HEK293 (cell line): ENCODE measurements around the gene WDR47.
A peak's percentile ranks its signal among the peaks of the same experiment; 100 is the strongest.

Experiments
- BCL11A ChIP-seq: fragments of 450-650 bp; formaldehyde crosslinking; IDR thresholded peaks from 2 replicates; pipeline ENCODE4 v1.5.1; 2016; ENCODE audit warnings: low read depth, missing biosample characterization, missing genetic modification characterization
- KLF16 ChIP-seq: fragments of 450-650 bp; formaldehyde crosslinking; IDR thresholded peaks from 2 replicates; pipeline ENCODE4 v1.5.1; 2017; ENCODE audit warnings: missing biosample characterization, missing genetic modification characterization
- ZBTB48 ChIP-seq: fragments of 450-650 bp; formaldehyde crosslinking; IDR thresholded peaks from 2 replicates; pipeline ENCODE4 v1.5.1; 2016; ENCODE audit warnings: missing biosample characterization, missing genetic modification characterization
- ZNF138 ChIP-seq: fragments of 450-650 bp; formaldehyde crosslinking; IDR thresholded peaks from 2 replicates; pipeline ENCODE4 v1.5.1; 2016; ENCODE audit warnings: missing biosample characterization, missing genetic modification characterization, borderline replicate concordance
- ZNF16 ChIP-seq: fragments of 450-650 bp; formaldehyde crosslinking; IDR thresholded peaks from 2 replicates; pipeline ENCODE4 v1.5.1; 2016; ENCODE audit warnings: low read depth, missing biosample characterization, missing genetic modification characterization
- ZNF175 ChIP-seq: fragments of 450-650 bp; formaldehyde crosslinking; IDR thresholded peaks from 2 replicates; pipeline ENCODE4 v1.5.1; 2016; ENCODE audit warnings: missing biosample characterization, missing genetic modification characterization
- ZNF19 ChIP-seq: fragments of 450-650 bp; formaldehyde crosslinking; IDR thresholded peaks from 2 replicates; pipeline ENCODE4; 2016; ENCODE audit warnings: missing biosample characterization, missing genetic modification characterization, low read depth
- ZNF23 ChIP-seq: fragments of 450-650 bp; formaldehyde crosslinking; IDR thresholded peaks from 2 replicates; pipeline ENCODE4 v1.5.1; 2016; ENCODE audit warnings: missing biosample characterization, missing genetic modification characterization, borderline replicate concordance
- ZNF24 ChIP-seq: fragments of 450-650 bp; formaldehyde crosslinking; IDR thresholded peaks from 2 replicates; pipeline ENCODE4 v1.5.1; 2016; ENCODE audit warnings: missing biosample characterization, missing genetic modification characterization
- ZNF302 ChIP-seq: fragments of 450-650 bp; formaldehyde crosslinking; IDR thresholded peaks from 2 replicates; pipeline ENCODE4 v1.5.1; 2016; ENCODE audit warnings: missing biosample characterization, missing genetic modification characterization, low read depth
- ZNF335 ChIP-seq: fragments of 450-650 bp; formaldehyde crosslinking; conservative IDR thresholded peaks from 2 replicates; pipeline ENCODE4 v1.5.1; 2016; ENCODE audit warnings: missing biosample characterization, missing genetic modification characterization
- ZNF341 ChIP-seq: fragments of 450-650 bp; formaldehyde crosslinking; IDR thresholded peaks from 2 replicates; pipeline ENCODE4; 2016; ENCODE audit warnings: low read depth, missing biosample characterization, missing genetic modification characterization
- ZNF670 ChIP-seq: fragments of 450-650 bp; formaldehyde crosslinking; IDR thresholded peaks from 2 replicates; pipeline ENCODE4 v1.5.1; 2016; ENCODE audit warnings: missing biosample characterization, missing genetic modification characterization, low read depth
- ZNF843 ChIP-seq: fragments of 450-650 bp; formaldehyde crosslinking; IDR thresholded peaks from 2 replicates; pipeline ENCODE4 v1.5.1; 2016; ENCODE audit warnings: missing biosample characterization, missing genetic modification characterization
- ZSCAN16 ChIP-seq: fragments of 450-650 bp; formaldehyde crosslinking; IDR thresholded peaks from 2 replicates; pipeline ENCODE4 v1.5.1; 2016; ENCODE audit warnings: missing biosample characterization, missing genetic modification characterization
- TF ChIP-seq, protein P1 (sequence below): fragments of 450-650 bp; formaldehyde crosslinking; IDR thresholded peaks from 2 replicates; pipeline ENCODE4 v1.5.1; 2016; ENCODE audit warnings: missing biosample characterization, missing genetic modification characterization
- TF ChIP-seq, protein P2 (sequence below): fragments of 450-650 bp; formaldehyde crosslinking; IDR thresholded peaks from 2 replicates; pipeline ENCODE4 v1.5.1; 2016; ENCODE audit warnings: missing biosample characterization, missing genetic modification characterization
- TF ChIP-seq, protein P3 (sequence below): fragments of 450-650 bp; formaldehyde crosslinking; IDR thresholded peaks from 2 replicates; pipeline ENCODE4 v1.5.1; 2016; ENCODE audit warnings: missing biosample characterization, missing genetic modification characterization, low read depth
- TF ChIP-seq, protein P4 (sequence below): fragments of 450-650 bp; formaldehyde crosslinking; IDR thresholded peaks from 2 replicates; pipeline ENCODE4 v1.5.1; 2016; ENCODE audit warnings: missing biosample characterization, missing genetic modification characterization
- TF ChIP-seq, protein P5 (sequence below): fragments of 450-650 bp; formaldehyde crosslinking; conservative IDR thresholded peaks from 2 replicates; pipeline ENCODE4 v1.5.1; 2016; ENCODE audit warnings: low read depth, missing biosample characterization, missing genetic modification characterization
- TF ChIP-seq, protein P6 (sequence below): fragments of 450-650 bp; formaldehyde crosslinking; IDR thresholded peaks from 2 replicates; pipeline ENCODE4 v1.5.1; 2016; ENCODE audit warnings: missing biosample characterization, missing genetic modification characterization
- TF ChIP-seq, protein P7 (sequence below): fragments of 450-650 bp; formaldehyde crosslinking; IDR thresholded peaks from 2 replicates; pipeline ENCODE4 v1.5.1; 2017; ENCODE audit warnings: missing biosample characterization, missing genetic modification characterization

WDR47 gene

DNA sequence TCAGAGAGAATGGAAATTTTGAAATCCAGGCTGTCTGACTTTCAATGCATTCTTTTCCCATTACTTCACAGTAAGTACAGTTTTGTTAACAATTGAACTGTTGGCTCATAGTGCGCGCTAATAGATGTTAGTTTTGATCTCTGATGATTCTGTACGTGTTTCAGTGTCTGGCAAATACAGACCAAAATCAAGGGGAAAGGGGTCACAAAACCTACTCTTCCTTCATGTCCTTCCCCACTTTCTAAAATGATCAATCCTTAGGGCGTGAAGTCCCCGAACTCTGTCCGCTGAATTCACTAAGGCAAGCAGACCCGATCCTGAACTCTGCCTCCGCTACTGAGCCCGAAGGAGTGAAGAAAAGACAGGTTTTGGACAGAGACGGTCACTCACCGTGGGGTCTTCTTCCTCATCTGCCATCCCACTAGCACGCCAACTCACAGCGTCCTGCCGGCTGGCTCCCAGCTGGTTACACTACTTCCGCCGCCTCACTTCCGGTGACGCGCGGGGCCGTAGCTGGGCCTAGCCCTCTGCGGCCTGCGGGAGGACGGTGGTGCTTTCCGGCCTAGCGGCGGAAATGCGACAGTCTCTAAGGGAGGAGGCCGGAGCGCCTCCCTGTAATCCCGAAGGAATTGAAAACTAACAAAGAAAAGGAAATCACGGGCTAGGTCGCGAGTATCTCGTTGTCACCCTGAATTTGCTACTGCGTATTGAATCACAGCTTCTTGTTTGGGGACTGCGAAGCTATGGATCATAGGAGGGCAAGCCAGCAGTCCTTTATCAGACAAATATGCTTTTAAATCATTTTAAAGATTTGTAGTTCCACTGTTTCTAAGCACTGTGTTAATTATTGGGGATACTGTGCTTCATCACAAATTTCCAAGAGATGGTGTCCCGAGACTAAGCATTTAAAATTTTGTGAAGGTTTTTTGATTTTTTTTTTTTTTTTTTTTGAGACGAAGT lies 33.9 kb upstream of the WDR47 start, which contains the start of gene TAF13 (continued):
- TF ChIP-seq, protein P1, sequence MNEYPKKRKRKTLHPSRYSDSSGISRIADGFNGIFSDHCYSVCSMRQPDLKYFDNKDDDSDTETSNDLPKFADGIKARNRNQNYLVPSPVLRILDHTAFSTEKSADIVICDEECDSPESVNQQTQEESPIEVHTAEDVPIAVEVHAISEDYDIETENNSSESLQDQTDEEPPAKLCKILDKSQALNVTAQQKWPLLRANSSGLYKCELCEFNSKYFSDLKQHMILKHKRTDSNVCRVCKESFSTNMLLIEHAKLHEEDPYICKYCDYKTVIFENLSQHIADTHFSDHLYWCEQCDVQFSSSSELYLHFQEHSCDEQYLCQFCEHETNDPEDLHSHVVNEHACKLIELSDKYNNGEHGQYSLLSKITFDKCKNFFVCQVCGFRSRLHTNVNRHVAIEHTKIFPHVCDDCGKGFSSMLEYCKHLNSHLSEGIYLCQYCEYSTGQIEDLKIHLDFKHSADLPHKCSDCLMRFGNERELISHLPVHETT (tag by site-specific recombination): peak; percentile 31; the same call in 1 of the 2 replicates
- TF ChIP-seq KLF16 (tag by site-specific recombination) (peak; percentile 53; the same call in 1 of the 2 replicates), ZNF23 (no peak), ZNF16 (tag by site-specific recombination) (no peak), ZNF335 (tag by site-specific recombination) (peak; percentile 74), ZNF175 (no peak), ZNF302 (tag by site-specific recombination) (no peak), ZBTB48 (tag by site-specific recombination) (no peak), ZNF24 (tag by site-specific recombination) (peak; percentile 75), BCL11A (tag by site-specific recombination) (no peak), ZNF670 (tag by site-specific recombination) (no peak), ZNF138 (no peak), ZNF19 (tag by site-specific recombination) (no peak), ZNF843 (tag by site-specific recombination) (no peak), ZSCAN16 (tag by site-specific recombination) (no peak), ZNF341 (tag by site-specific recombination) (no peak)
- TF ChIP-seq, protein P2, sequence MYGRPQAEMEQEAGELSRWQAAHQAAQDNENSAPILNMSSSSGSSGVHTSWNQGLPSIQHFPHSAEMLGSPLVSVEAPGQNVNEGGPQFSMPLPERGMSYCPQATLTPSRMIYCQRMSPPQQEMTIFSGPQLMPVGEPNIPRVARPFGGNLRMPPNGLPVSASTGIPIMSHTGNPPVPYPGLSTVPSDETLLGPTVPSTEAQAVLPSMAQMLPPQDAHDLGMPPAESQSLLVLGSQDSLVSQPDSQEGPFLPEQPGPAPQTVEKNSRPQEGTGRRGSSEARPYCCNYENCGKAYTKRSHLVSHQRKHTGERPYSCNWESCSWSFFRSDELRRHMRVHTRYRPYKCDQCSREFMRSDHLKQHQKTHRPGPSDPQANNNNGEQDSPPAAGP (tag by site-specific recombination): no peak
- TF ChIP-seq, protein P3, sequence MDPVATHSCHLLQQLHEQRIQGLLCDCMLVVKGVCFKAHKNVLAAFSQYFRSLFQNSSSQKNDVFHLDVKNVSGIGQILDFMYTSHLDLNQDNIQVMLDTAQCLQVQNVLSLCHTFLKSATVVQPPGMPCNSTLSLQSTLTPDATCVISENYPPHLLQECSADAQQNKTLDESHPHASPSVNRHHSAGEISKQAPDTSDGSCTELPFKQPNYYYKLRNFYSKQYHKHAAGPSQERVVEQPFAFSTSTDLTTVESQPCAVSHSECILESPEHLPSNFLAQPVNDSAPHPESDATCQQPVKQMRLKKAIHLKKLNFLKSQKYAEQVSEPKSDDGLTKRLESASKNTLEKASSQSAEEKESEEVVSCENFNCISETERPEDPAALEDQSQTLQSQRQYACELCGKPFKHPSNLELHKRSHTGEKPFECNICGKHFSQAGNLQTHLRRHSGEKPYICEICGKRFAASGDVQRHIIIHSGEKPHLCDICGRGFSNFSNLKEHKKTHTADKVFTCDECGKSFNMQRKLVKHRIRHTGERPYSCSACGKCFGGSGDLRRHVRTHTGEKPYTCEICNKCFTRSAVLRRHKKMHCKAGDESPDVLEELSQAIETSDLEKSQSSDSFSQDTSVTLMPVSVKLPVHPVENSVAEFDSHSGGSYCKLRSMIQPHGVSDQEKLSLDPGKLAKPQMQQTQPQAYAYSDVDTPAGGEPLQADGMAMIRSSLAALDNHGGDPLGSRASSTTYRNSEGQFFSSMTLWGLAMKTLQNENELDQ (tag by site-specific recombination): no peak
- TF ChIP-seq, protein P4, sequence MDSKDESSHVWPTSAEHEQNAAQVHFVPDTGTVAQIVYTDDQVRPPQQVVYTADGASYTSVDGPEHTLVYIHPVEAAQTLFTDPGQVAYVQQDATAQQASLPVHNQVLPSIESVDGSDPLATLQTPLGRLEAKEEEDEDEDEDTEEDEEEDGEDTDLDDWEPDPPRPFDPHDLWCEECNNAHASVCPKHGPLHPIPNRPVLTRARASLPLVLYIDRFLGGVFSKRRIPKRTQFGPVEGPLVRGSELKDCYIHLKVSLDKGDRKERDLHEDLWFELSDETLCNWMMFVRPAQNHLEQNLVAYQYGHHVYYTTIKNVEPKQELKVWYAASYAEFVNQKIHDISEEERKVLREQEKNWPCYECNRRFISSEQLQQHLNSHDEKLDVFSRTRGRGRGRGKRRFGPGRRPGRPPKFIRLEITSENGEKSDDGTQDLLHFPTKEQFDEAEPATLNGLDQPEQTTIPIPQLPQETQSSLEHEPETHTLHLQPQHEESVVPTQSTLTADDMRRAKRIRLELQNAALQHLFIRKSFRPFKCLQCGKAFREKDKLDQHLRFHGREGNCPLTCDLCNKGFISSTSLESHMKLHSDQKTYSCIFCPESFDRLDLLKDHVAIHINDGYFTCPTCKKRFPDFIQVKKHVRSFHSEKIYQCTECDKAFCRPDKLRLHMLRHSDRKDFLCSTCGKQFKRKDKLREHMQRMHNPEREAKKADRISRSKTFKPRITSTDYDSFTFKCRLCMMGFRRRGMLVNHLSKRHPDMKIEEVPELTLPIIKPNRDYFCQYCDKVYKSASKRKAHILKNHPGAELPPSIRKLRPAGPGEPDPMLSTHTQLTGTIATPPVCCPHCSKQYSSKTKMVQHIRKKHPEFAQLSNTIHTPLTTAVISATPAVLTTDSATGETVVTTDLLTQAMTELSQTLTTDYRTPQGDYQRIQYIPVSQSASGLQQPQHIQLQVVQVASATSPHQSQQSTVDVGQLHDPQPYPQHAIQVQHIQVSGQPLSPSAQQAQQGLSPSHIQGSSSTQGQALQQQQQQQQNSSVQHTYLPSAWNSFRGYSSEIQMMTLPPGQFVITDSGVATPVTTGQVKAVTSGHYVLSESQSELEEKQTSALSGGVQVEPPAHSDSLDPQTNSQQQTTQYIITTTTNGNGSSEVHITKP (tag by site-specific recombination): peak; percentile 55; the same call in 1 of the 2 replicates
- TF ChIP-seq, protein P5, sequence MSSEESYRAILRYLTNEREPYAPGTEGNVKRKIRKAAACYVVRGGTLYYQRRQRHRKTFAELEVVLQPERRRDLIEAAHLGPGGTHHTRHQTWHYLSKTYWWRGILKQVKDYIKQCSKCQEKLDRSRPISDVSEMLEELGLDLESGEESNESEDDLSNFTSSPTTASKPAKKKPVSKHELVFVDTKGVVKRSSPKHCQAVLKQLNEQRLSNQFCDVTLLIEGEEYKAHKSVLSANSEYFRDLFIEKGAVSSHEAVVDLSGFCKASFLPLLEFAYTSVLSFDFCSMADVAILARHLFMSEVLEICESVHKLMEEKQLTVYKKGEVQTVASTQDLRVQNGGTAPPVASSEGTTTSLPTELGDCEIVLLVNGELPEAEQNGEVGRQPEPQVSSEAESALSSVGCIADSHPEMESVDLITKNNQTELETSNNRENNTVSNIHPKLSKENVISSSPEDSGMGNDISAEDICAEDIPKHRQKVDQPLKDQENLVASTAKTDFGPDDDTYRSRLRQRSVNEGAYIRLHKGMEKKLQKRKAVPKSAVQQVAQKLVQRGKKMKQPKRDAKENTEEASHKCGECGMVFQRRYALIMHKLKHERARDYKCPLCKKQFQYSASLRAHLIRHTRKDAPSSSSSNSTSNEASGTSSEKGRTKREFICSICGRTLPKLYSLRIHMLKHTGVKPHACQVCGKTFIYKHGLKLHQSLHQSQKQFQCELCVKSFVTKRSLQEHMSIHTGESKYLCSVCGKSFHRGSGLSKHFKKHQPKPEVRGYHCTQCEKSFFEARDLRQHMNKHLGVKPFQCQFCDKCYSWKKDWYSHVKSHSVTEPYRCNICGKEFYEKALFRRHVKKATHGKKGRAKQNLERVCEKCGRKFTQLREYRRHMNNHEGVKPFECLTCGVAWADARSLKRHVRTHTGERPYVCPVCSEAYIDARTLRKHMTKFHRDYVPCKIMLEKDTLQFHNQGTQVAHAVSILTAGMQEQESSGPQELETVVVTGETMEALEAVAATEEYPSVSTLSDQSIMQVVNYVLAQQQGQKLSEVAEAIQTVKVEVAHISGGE (tag by site-specific recombination): peak; percentile 97
- TF ChIP-seq, protein P6, sequence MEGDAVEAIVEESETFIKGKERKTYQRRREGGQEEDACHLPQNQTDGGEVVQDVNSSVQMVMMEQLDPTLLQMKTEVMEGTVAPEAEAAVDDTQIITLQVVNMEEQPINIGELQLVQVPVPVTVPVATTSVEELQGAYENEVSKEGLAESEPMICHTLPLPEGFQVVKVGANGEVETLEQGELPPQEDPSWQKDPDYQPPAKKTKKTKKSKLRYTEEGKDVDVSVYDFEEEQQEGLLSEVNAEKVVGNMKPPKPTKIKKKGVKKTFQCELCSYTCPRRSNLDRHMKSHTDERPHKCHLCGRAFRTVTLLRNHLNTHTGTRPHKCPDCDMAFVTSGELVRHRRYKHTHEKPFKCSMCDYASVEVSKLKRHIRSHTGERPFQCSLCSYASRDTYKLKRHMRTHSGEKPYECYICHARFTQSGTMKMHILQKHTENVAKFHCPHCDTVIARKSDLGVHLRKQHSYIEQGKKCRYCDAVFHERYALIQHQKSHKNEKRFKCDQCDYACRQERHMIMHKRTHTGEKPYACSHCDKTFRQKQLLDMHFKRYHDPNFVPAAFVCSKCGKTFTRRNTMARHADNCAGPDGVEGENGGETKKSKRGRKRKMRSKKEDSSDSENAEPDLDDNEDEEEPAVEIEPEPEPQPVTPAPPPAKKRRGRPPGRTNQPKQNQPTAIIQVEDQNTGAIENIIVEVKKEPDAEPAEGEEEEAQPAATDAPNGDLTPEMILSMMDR (tag by site-specific recombination): peak; percentile 74
- TF ChIP-seq, protein P7, sequence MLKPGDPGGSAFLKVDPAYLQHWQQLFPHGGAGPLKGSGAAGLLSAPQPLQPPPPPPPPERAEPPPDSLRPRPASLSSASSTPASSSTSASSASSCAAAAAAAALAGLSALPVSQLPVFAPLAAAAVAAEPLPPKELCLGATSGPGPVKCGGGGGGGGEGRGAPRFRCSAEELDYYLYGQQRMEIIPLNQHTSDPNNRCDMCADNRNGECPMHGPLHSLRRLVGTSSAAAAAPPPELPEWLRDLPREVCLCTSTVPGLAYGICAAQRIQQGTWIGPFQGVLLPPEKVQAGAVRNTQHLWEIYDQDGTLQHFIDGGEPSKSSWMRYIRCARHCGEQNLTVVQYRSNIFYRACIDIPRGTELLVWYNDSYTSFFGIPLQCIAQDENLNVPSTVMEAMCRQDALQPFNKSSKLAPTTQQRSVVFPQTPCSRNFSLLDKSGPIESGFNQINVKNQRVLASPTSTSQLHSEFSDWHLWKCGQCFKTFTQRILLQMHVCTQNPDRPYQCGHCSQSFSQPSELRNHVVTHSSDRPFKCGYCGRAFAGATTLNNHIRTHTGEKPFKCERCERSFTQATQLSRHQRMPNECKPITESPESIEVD: no peak
